Measurements from ENCODE around the gene MGA.

MGA gene

DNA sequence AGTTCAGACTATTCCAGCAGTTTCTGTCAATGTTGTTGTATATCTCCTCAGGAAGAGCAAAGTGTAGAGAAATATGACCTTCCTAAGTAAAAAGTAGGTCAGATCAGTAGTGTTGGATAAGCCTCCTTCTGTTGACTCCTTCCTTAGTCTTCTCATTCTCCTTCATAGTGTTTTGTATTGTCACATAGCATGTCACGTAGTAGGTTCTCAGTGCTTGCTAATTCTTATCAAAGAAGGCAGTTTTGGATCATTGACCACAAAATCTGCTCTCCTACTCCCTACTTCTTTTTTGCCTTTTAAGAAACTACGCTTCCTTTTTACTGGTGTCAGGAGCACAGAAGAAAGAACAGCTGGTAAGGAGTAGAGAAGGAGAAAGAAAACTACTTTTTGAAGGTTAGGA lies 1.0 kb upstream of the MGA start:
- peak; percentile 68 for DNase-seq

DNA sequence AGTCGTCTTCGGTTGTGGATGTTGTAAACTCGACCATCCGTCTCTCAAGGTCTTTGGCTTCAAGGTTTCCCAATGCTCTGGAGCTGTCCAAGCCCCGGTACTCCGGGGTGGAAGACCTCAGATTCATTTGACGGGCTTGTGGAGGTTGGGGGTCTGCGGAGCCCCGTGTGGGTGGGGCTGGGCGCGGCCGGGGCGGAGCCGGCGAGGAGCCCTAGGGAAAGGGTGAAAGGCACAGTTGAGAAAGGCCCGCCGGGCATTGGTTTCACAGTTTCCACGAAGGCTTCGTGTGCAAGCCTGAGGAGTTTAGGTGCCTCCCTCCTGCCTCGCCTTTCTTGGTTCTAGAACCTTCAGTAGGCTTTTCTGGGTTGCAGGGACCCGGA lies 360 bp upstream of the MGA start:
- DNase-seq = no peak

DNA sequence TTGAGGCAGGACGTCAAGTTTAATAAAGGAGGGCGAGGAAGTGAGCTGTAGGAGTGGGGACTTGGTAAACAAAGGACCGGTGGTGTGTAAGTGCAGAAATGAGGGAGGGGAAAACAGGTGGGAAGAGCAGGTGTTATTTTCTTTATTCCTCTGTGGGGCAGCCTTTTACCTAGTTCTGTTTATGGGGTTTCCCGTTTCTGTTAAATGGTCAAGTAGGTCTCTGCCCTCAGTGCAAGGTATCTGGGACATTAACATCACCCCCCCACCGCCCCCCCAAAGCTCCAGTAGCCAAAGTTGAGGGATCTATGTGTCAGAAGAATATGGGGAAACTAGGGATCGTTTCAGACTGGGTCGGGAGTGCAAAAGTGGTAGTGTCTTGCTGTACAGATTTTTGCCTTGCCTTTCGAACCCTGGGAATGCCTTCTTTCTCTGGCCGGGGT lies 893 bp downstream of the MGA start:
- no peak for DNase-seq

DNA sequence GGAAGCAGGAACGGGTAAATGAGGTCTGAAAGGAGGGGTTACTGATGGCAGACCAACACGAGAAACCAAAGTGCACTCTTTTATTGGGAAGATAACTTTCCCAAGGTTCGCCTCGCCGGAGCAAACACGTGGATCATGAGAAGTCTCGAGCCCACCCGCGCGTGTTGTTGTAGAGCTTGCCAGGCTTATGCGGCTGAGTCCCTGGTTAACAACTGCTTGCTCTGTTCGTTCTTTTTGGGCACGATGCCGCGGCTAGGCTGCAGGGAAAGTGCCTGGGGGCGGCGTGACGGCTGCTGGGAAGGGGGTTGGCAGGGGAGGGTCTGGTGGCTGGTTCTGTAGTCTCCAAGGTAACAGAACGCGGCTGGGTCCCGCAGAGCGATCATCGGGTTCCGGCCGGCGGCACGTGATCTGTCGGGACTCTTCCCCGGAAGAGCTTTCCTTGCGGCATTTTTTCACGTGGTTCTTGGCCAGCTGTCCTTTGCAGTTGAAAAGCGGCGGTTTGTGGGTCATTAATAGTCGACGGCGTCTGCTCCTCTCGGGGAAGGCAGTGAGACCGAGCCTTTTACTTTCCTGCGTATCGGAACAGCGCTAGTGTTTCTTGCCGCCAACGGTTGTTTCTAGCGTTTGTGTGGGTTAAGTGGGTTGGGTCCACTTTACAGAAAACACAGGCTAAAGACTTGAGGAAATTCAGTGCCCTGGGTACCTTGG lies 1.5 kb downstream of the MGA start:
- peak; percentile 90 for DNase-seq

DNA sequence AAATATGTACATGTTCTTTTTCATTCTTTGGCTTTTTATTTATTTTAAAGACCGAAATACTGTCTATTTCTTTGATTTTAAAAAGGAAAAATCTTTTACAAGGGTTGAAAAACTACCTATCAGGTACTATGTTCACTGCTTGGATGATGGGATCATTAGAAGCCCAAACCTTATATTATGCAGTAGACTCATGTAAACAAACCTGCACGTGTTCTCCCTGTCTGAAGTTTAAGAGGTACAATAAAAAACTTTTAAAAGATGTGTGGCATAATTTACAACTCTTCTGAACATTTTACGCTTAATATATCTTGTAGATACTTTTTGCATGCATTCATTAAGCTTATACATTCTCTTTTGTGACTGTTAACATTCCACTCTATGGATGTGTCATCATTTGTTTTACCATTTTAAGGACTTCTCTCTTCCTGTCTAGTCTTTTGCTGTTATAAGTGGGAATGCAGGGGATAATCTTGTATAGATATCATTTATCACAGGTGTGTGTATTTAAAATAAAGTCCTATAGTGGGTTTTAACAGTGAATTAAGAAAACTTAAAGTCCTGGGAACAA lies 6.2 kb downstream of the MGA start:
- no peak for DNase-seq

DNA sequence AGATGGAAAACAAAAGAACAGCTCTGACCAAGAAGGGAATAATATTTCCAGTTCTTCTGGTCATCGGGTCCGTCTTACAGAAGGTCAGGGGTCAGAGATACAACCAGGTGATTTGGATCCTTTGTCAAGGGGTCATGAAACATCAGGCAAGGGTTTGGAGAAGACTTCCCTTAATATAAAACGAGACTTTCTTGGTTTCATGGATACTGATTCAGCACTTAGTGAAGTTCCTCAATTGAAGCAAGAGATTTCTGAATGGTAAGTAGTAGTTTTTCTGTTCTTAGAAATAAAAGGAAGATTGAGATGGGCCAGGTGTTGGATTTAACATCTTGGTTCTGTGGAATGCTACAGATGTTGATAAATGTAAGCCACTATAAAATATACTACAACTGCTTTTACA lies 9.5 kb downstream of the MGA start:
- DNase-seq = no peak

GRCh38 chr15:41671656-41672648 lies 11.7 kb downstream of the MGA start:
- DNase-seq = no peak

- no peak for DNase-seq
These were observed 15.1 kb downstream of the MGA start for GRCh38 chr15:41675337-41675736.

- no peak for DNase-seq
These were observed 18.5 kb downstream of the MGA start for GRCh38 chr15:41678742-41679141.

DNA sequence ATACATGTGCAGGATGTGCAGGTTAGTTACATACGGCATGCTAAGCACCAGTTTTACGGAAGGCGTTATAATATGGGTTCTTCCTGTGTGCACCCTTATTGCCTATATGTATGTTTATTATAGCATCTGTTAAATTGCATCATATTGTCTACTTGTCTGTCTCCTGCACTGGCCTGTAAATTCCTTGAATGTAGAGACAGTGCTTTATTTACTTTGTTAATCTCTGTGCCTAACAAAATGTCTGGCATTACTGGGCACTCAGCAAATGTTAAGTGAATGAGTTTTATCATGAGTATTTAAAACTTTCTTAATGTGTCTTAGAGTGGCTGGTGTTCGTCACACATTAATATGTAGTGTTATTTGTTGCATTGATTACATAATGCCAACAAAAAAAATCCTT lies 23.8 kb downstream of the MGA start:
- DNase-seq = no peak

DNA sequence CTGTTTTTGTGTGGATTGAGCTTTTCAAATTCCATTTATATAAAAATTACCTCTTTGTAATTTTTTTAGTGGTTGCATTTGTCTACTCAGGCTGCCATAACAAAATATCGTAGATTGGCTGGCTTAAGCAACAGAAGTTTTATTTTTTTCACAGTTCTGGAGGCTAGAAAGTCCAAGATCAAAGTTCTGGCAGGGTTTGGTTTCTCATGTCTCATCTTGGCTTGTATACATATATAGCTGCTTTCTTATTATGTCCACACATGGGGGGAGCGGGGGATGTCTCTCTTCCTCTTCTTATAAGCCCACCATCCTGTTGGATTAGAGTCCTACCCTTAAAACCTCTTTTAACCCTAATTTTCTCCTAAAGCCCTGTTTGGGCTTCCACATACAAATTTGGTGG lies 28.5 kb downstream of the MGA start:
- no peak for DNase-seq

DNA sequence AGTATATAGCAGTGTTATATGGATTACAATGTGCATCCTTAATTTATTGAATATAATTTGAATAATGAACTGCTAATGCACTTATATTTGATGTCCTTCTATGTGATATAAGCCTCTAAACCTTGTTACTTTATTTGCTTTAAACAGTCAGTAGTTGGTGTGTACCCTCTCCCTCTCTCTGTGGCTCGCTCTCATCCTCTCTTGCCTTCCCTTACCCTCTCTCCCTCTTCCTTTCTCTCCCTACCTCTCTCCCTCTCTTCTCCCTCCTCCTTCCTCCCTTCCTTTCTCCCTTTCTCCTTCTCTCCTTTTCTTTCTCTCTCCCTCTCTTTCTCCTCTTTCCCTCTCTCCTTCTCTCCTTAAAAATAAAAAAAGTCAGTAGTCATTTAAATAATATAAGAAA lies 28.9 kb downstream of the MGA start:
- no peak for DNase-seq

DNA sequence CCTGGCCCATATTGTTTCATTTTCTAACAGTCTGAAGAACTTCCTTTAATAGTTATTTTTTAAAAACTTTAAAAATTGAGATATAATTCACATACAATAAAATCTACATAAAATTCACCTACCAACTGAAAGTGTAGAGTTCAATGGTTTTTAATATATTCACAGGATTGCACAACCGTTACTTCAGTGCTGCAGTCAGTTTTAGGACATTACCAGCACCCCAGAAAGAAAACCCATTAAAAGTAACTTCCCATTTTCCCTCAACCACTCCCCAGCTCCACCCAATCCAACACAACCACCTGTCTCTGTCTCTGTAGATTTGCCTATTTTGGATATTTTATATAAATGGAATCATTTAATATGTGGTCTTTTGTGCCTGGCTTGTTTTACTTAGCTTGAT lies 29.6 kb downstream of the MGA start:
- DNase-seq = peak; percentile 62

- peak; percentile 63 for DNase-seq
These were observed 30.4 kb downstream of the MGA start for GRCh38 chr15:41690636-41691035.

- peak; percentile 65 for DNase-seq
These were observed 31.3 kb downstream of the MGA start for GRCh38 chr15:41691471-41691870.

GRCh38 chr15:41692049-41692448 lies 31.8 kb downstream of the MGA start:
- DNase-seq = peak; percentile 42

DNA sequence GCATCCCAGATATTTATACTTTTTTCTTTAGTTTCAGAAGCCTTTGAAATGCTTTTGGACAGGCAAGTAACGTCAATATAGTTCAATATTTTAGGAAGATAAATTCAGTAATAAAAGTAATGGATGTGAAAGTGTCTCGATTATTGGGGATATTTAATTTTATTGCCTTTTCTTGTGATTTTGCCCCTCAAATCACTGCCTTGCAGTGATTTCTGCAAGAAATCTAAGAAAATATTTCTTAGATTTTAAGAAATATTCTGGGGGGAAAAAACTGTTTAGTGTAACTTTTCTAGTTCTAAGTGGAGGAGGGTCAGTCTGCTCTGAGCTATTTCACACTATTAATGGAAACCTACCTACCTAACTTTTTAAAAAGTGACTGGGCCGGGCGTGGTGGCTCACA lies 33.6 kb downstream of the MGA start:
- no peak for DNase-seq

- DNase-seq = peak; percentile 91
These were observed 35.7 kb downstream of the MGA start for GRCh38 chr15:41695750-41696436.

DNA sequence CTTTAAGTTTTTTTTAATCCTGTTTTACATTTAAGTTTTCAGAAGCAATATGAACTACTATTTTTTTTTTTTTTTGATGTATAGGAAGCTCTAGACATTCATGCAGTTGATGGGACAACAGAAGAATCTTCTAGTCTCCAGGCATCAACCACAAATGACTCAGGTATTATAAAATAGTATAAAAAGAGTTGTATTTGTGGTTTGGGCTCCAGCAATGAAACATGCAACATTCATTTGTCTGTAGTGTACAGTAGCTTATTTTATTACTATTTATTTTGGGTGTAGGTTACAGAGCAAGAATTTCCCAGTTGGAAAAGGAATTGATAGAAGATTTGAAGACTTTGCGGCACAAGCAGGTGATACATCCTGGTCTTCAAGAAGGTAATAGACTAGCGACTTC lies 38.6 kb downstream of the MGA start:
- DNase-seq = no peak

- DNase-seq = no peak
These were observed 42.9 kb downstream of the MGA start for GRCh38 chr15:41703120-41703519.

- no peak for DNase-seq
These were observed 52.8 kb downstream of the MGA start for GRCh38 chr15:41713047-41713446.

- no peak for DNase-seq
These were observed 54.1 kb downstream of the MGA start for GRCh38 chr15:41714291-41714690.

DNA sequence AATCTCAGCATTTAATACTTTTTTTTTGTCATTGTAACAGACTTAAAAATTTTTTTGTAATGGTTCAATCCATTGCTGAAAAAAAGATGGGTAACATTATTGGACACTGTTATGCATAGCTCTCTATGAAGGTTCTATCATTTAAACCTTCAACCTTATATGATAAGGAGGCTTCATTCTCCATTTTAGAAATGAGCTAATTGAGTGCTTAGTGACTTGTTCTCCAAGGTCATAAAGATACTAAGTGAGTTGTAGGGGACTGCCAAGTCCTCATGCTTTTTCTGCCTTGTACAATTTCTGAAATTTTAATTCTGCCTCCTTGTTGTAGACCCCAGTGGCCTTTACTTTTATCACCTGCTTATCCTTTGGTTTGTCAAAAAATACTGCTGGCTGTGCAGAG lies 56.7 kb downstream of the MGA start:
- no peak for DNase-seq

Data from OCI-M1 (cell line).